Ovary (tissue), 3 donors: Measurements from ENCODE around the gene DTNA.

Source experiments
- CTCF ChIP-seq, 3 donors: fragments of 450-650 bp in 2 of 3; fragments of 200-600 bp in 1 of 3; IDR thresholded peaks; one replicate each; pipeline versions ENCODE4 v1.5.1 to v1.8.0; 2016 to 2022; ENCODE audit warnings: antibody characterized with exemption in 3 of 3, mild to moderate bottlenecking in 1 of 3
- EP300 ChIP-seq: sonication (generic); formaldehyde crosslinking; IDR thresholded peaks from one replicate; pipeline ENCODE4 v1.6.1; 2017; ENCODE audit warnings: antibody characterized with exemption
- donor health status: DM: no; HTN: no; CAD: no.

- no peak for TF ChIP-seq CTCF (IDR thresholded peaks at IDR 0.05)
- no peak for TF ChIP-seq EP300
These were observed 64.1 kb downstream of the DTNA start for GRCh38 chr18:34773961-34774766.
